HG02943 (cell line): Measurements from ENCODE around the gene COX8C.
"Not testable (repeated sequence)": the region's sequence is repeated elsewhere in the genome, so short reads cannot be mapped to it uniquely, and the experiment has no call there.

Experiments used
- ATAC-seq: cut with Tn5 transposase; IDR thresholded peaks from one replicate; pipeline ENCODE4 v1.9.1; 2021; ENCODE audit warnings: mild to moderate bottlenecking, low read depth, moderate library complexity; ENCODE audit not compliant: unreplicated experiment

Gene COX8C

DNA sequence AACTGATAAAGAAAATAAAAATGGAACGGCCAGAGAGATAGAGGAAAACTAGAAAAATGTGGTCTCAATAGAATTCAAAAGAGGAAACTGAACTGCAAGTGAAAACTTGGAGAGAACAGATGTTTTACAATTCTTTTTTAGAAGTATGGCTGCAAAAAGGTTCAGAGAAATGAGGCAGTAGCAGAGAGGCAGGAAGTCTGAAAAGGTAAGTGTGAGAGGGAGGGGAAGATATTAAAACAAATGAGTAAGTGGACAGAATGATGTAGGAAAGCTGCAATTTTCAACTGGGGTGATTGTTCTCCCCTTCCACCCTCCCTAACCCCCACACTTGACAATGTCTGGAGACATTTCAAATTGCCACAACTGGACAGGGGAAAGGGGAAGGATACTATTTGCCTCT, 27.0 kb upstream of the COX8C start:
- no peak for ATAC-seq

DNA sequence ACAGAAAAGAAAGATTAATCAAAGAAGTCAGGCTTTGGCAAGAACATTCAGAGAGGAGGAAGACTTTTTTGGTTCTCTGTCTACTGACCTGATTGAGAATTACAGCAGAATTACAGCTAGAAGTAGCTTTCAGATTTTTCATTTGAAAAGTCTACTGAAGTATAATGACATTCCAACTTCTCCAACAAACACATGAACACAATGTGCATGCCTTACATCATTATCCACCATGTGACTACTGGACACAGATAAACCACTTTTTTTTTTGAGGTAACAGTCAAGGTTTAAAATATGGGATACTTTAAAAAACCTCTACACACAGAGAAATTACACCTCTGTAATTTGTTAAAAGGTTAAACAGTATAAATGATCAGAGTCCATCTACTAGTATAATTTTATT, 26.5 kb upstream of the COX8C start:
- no peak for ATAC-seq

DNA sequence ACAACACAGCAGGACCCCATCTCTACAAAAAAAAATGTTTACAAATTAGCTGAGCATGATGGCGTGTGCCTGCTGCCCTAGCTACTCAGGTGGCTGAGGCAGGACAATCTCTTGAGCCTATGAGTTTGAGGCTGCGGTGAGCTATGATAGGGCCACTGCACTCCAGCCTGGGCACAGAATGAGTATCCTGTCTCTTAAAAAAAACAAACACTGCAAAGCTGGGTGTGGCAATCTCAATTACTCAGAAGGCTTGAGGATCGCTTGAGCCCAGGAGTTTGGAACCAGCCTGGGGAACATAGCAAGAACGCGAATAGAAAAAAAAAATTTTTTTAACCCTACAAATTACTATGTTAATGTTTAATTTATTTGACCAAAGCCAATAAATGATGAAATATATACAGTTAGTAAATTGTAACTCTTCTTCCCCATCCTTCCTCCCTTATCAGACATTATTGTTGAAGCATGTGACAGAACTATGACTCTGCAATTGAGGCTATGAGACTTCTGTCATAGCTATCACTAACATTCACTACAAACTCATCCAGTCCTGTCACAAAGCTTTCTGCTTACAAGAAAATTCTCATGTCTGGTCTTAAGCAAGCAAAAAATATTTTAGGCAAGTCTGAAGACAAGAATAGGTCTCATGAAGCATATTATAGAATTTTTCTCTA, 23.9 kb upstream of the COX8C start:
- no peak for ATAC-seq

DNA sequence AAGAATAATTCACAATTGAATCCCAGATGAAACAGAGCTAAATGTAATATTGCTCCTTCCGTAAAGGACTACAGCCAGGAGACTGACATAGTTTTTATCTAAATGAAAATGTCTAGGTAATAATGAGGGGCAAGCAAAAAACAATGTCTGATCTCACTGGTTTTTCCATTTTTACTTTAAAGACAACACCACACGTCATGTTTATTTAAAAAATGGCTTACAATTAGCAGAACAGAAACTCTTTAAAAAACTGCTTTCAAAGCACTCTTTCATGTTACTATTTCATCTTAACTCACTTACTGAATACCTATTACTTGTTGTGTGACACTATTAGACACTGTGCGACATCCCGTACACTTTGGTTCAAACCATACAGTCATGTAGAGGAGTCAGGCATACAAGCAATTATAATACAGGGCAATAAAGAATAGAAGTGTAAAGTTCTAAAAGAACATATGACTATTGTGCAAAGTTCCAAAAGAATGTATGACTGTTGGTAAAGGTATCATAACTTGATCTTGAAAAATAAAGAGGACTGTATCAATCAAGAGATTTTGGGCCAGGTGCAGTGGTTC, 23.3 kb upstream of the COX8C start:
- no peak for ATAC-seq

DNA sequence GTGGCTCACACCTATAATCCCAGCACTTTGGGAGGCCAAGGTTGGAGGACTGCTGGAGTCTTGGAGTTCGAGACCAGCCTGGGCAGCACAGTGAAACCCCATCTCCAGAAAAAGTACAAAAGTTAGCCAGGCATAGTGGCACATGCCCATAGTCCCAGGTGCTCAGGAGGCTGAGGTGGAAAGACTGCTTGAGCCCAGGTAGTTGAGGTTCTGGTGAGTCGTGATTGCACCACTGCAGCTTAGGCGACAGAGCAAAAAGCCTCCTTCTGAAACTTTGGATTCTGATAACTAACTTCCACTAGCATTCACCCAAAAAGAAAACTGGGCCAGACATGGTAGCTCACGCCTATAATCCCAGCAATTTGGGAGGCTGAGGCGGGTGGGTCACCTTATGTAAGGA, 20.8 kb upstream of the COX8C start:
- no peak for ATAC-seq

DNA sequence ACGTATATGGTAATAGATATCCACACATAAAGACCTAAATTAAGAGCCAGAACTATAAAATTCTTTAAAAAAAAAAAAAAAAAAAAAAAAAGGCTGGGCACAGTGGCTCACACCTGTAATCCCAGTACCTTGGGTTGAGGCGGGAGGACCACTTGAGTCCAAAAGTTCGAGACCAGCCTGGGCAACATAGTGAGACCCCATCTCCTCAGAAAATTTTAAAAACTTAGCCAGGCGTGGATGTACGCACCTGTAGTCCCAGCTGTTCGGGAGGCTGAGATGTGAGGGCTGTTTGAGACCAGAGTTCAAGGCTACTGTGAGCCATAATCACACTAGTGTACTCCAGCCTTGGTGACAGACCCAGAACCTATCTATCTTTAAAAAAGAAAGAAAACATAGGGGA, 18.4 kb upstream of the COX8C start:
- no peak for ATAC-seq

DNA sequence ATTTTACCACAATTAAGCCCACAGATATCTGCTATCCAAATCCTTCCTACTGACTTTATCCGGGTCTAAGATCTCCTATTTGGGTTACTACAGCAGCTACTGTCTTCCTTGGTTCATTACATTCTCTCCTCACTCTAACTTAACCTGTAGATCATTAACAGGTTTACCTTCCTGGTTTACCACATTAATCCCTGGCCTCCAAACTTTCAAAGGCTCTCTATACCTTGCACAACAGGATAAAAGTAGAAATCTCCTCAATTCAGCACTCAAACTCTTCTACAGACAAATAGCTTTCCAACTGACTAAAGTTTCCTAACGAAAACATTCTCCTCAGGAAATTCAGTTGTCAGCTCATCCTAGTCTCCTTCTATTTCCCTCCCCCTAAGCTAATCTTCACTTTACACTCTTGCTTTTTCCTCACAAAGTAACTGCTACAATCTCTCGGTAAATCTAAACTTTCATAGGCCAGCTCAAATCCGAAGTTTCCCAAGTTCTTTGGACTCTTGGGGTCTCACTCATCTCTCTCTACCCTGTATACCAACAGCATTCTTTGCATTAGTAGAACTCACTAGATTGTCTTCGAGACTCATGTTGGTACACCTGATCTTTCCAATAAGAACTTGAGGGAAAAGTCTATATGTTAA, 16.9 kb upstream of the COX8C start:
- ATAC-seq = no peak

DNA sequence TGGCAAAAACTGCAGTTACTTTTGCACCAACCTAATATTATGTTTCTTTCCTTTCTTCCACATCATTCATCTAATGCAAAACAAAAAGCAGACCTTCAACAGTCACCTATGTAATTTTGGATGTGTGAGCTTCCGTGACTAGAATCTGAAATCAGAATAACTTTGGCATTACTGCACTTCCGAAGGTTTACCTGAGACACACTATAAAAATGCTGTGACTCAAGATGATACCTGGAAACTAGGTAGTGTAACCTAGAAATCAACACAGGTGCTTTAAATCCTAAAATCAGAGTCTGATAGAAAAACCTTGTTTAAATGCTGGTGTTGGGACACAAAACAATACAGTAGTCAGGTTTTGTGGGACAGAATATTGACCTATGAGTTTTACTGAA, 16.4 kb upstream of the COX8C start:
- ATAC-seq = no peak

DNA sequence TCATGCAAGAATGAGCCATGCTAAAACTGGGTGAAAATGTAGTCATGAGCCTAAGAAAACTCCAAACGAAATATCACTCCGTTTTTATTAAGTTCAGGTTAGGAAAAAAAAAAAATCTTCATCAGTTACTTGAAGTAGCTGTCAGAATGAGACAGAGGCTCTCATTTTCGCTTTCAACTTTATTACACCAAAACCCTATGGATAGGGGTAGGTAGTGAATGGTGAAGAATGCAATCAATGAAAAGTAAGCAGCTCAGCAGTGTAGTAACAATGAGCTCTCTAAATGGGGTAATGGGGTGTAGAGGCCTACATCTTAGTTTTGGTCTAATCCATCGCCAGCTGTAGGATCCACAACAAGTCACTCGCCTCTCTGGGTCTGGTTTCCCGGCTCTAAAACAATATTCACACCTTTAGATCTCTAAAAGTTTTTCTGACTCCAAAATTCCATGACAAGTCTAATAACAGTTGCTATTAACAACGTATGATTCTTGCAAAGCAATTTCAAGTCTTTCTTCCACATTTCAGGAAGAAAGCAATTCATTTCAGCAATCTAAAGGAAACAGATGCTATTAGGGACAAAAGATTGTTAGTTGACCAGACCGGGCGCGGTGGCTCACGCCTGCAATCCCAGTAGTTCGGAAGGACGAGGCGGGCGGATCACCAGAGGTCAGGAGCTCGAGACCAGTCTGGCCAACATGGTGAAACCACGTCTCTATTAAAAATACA, 15.8 kb upstream of the COX8C start:
- ATAC-seq = no peak

DNA sequence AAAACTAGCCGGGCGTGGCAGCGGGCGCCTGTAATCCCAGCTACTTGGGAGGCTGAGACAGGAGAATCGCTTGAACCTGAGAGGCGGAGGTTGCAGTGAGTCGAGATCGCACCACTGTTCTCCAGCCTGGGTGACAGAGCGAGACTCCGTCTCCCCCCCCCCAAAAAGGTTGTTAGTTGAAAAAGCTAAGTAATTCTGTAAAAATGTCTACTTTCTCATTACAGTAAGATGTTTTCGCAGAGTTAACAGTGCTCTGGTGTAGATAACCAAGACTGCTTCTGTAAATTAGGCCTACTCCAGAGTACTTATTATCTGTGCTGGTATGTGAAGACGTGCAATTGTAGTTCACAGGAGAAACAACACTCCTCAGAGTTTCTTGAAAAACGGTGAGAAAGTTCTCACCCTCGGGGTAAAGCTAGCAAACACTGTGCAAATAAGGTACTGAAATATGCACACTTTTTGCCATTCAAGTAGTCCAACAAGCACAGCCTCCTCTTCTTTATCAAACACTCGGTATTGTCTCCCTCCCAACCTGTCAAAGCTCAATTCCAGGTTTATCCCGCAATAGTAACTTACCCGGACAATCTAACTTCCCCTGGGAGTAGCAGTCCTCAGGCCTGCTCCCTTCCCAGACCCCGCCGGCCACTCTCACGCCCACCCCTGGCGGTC, 15.1 kb upstream of the COX8C start:
- ATAC-seq = no peak

DNA sequence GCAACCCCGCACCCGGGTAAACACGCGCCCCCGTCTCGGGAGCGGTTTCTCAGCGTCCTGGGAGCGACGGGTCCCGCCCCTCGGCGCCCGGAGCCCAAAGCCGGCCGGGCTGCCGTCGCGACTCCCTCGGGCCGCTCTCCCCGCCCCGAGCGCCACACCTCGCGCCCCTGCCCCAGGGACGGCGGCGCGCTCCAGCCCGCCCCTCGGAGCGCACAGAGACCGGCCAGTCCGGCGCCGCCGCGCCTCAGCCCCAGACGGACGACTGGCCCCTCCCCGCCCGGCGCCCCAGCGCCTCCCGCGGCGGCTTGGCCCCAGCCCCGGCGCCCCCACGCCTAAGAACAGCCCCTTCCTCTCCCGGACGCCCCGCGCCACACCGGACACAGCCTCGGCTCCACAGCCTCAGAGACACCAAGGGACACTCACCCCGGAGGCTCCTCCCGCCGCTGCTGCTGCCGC, 14.6 kb upstream of the COX8C start:
- ATAC-seq = peak; percentile 66

DNA sequence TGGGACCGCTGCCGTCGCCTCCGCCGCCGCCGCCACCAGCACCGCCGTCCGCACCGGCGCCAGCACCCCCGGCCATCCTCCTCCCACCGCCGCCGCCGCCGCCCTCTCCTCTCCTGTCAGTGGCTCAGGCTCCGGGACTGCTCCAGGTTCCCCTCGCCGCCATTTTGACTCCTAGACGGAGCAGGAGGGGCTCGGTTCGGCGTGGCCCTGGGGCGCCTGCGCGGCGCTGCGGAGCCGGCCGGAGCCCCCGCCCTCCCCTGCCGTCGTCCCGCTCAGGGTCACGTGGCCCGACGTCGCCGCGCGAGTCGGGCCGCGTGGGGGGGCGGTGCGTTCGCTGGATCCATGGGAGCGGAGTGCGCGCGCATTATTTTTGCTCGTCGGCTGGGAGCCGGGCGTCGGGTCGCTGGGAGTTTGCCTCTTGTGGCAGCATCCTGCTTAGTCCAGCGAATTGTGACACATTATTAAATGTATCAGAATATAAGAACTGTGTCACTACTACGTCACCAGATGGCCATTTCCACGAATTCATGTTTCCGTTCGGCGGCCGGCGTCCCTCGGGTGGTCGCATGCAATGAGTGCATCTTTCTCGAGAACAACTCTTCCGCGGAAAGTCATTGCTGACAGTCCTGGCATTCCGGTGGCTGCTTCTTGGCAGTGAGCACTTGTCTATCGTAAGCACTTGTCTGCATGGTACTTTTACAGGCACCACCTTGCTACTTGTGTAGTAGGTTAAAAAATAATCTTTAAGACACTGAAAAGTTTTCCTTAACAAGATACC, 13.9 kb upstream of the COX8C start, which contains the start of gene BTBD7:
BTBD7 (minus strand) TSS at position 184 of the 778 bp plus-strand sequence. CDS start 36,985 bp downstream, outside the sequence.
- ATAC-seq = peak; percentile 74

DNA sequence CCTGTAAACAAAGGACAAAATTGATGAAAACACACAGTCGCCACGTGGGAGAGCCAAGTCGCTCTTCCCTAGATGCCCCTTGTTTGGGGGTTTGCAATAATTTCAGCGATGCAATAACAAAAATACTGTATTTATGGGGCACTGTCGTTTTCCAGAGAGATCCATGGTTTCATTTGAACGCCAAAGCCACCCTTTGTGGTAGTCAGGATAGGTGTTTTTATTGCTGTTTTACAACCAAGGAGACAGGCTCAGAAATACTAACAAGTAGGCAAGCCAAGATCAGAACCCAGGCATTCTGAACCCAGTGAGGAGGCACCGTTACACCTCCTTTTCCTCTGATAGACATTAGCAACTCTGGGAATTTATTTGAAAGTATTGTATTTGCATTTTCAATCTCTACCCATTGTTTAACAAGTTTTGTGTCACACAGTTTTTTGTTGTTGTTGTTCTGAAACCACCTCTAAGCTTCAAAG, 13.3 kb upstream of the COX8C start:
- ATAC-seq = no peak

DNA sequence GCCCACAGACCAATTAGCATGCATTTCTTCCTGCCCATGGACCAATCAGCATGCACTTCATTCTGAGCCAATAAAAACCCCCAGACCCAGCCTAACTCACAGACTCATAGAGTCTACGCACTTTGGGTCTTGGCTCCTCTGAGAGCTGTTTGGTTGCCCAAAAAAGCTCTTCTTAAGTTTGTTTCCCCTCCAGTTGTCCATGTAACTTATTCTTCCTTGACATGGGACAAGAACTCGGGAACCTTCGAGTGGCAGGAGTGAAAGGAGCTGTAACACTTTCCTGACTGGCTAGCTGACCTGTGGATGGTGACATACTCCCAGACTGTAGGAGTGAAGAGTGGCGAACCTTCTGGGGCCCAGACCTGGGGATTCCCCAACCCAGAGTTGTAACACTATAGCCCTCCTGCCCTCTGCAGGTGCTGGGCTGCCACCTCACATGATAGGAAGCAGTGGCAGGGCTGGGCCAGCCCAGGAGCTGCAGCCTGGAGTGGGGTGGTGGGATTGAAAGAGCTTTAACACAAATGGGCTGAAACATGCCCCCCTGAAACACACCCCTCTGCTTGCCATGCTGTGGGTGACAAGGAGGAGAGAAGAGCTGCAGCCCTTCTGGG, 9.7 kb upstream of the COX8C start:
- no peak for ATAC-seq

DNA sequence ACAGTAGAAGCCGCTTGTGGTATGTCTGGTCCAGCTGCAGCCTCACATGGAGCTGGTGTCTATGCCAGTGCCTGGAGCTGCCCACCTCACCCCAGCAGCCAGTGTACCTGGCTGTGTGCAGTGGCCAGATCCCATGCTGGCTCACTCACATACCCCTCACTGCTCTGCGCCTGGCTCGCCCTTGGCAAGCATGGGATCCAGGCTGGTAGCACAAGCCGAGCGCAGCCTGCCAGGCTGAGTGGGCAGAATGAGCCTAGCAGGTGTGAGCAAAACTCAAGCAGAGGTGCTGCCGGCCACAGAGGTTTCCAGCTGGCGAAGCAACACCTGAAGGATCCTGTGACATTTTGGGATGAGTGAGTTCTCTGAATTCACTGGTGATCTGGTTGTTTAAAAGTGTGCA, 9.1 kb upstream of the COX8C start:
- no peak for ATAC-seq

DNA sequence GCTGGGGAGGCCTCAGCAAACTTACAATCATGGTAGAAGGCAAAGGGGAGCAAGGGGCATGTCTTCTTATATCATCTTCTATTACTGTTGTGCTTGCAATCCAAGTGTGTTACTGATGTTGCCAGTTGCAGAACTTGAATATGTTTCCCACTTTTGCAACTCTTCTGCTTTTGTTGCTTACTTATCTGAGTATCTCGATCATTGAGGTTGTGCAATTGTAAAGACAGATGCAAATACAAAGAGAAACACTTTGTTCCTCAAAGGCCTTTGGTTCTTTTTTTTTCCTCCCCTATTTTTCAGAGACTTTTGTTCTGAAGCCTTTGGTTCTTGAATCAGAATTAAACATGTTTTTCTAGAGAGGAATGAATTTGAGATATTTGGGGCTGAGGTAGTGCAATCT, 3.7 kb upstream of the COX8C start:
- ATAC-seq = no peak

DNA sequence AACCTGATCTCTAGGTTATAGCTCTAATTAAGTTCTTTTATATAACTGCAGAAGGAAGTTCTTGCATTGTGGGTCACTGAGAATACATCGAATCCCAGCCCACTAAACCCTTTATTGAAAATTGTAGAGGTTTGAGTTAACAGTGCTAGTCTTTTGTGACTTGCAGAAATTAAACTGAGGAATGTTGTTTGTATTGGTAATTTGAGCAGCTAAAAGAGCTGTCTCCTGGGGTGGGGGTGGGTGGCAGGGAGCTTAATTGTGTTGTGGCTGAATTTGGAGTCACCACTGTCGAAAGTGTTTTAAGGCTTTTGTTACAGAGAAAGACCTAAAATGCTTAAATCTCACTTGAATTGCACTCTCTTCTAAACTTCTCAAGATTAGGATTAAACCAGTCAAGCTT, 3.2 kb upstream of the COX8C start:
- ATAC-seq = no peak

DNA sequence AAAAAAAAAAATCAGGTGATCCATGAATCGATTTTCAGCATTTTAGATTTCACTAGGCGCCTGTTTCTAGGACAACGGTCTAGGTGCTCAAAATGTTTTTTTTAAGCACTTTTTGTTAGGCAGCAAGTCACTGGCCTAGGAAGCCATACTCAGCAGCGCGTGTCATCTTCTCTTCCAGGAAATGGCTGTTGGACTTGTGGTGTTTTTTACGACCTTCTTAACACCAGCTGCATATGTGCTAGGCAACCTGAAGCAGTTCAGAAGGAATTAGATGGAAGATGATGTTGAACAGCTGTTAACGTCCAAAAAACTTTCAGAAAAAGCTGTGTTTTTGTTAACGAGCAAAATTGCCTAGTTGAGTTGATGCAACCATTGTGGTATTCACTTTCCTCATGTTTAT, 868 bp downstream of the COX8C start:
- no peak for ATAC-seq

DNA sequence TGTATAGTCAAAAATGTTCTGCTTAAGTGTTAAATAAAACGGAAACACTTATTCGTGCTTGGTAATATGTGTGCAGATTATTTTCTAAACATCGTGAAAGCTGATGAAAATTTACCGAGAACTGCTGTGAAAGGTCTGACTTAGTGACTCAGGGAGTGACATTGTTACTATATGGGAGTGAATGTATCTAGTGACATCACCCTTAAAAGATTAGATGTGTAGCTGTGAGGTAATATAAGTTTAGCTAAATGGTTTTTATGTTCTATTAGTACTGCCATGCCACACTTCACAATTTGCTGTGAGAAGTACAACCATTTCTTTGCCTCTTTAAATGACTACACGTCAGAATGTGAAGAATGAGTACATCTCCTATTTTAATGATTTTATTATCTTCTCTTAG, 1.3 kb downstream of the COX8C start:
- no peak for ATAC-seq

DNA sequence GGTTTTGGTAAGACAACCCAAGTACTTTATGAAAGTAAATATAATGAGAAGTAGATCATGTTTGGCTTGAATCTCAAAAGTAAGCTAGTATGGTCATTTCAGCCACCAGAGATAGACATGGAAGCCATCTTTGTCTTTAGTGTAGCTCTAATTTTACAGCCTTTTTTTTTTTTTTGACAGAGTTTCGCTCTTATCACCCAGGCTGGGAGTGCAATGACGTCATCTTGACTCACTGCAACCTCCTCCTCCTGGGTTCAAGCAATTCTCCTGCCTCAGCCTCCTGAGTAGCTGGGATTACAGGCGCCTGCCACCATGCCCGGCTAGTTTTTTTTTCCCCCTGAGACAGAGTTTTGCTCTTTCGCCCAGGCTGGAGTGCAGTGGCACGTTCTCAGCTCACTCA, 7.9 kb downstream of the COX8C start:
- ATAC-seq = not testable (repeated sequence)
